ENCODE measurements around the gene COL27A1.

The COL27A1 gene

GRCh38 chr9:114172981-114173833, 17.9 kb downstream of the COL27A1 start:
- H3K27ac ChIP-seq, result no peak overlapping the region
- TF ChIP-seq CTCF (conservative IDR thresholded peaks at IDR 0.05), result no peak
- TF ChIP-seq ZFX (IDR thresholded peaks at IDR 0.05), result no peak

- TF ChIP-seq CTCF (conservative IDR thresholded peaks at IDR 0.05), result no peak
- TF ChIP-seq ZFX (IDR thresholded peaks at IDR 0.05), result no peak
Observed at GRCh38 chr9:114174557-114174875, 19.2 kb downstream of the COL27A1 start.

GRCh38 chr9:114174876-114175771, 19.8 kb downstream of the COL27A1 start:
- TF ChIP-seq ZFX (IDR thresholded peaks at IDR 0.05), result no peak
- TF ChIP-seq CTCF (conservative IDR thresholded peaks at IDR 0.05), result no peak
- H3K27ac ChIP-seq, result no peak overlapping the region

More at GRCh38 chr9:114174557-114174875, 19.2 kb downstream of the COL27A1 start:
- no peak overlapping the region for H3K27ac ChIP-seq

- no peak overlapping the region for H3K27ac ChIP-seq
- TF ChIP-seq CTCF (conservative IDR thresholded peaks at IDR 0.05), result no peak
- no peak for TF ChIP-seq ZFX (IDR thresholded peaks at IDR 0.05)
Observed at GRCh38 chr9:114176624-114177291, 21.4 kb downstream of the COL27A1 start.

- TF ChIP-seq CTCF (conservative IDR thresholded peaks at IDR 0.05) (no peak), ZFX (IDR thresholded peaks at IDR 0.05) (no peak)
- H3K27ac ChIP-seq, result no peak overlapping the region
Observed at GRCh38 chr9:114177423-114178064, 22.2 kb downstream of the COL27A1 start.

- H3K27ac ChIP-seq, result no peak overlapping the region
- TF ChIP-seq CTCF (conservative IDR thresholded peaks at IDR 0.05), result no peak
- TF ChIP-seq ZFX (IDR thresholded peaks at IDR 0.05), result no peak
Observed at GRCh38 chr9:114178076-114178475, 22.7 kb downstream of the COL27A1 start.

All from C4-2B (cell line).